DOHH2 (cell line): ENCODE data around the gene RASSF3.

ENCODE experiments used
- EZH2phosphoT487 ChIP-seq: fragments of 200-600 bp; sonication (generic); IDR thresholded peaks from 2 replicates; pipeline ENCODE4 v1.6.1; 2017; ENCODE audit warnings: borderline replicate concordance, mild to moderate bottlenecking, antibody characterized with exemption, low read length, moderate library complexity, mixed read lengths
- TF ChIP-seq, protein P1 (sequence below): fragments of 200-600 bp; sonication (generic); IDR thresholded peaks from one replicate; pipeline ENCODE4 v1.5.1; 2014; ENCODE audit warnings: antibody characterized with exemption, mild to moderate bottlenecking, low read depth, low read length; ENCODE audit not compliant: poor library complexity, severe bottlenecking

GRCh38 chr12:64635356-64635998 is 25.2 kb downstream of the RASSF3 start:
- TF ChIP-seq, protein P1, sequence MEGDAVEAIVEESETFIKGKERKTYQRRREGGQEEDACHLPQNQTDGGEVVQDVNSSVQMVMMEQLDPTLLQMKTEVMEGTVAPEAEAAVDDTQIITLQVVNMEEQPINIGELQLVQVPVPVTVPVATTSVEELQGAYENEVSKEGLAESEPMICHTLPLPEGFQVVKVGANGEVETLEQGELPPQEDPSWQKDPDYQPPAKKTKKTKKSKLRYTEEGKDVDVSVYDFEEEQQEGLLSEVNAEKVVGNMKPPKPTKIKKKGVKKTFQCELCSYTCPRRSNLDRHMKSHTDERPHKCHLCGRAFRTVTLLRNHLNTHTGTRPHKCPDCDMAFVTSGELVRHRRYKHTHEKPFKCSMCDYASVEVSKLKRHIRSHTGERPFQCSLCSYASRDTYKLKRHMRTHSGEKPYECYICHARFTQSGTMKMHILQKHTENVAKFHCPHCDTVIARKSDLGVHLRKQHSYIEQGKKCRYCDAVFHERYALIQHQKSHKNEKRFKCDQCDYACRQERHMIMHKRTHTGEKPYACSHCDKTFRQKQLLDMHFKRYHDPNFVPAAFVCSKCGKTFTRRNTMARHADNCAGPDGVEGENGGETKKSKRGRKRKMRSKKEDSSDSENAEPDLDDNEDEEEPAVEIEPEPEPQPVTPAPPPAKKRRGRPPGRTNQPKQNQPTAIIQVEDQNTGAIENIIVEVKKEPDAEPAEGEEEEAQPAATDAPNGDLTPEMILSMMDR: no peak
- no peak for TF ChIP-seq EZH2phosphoT487
